ENCODE measurements around the gene OPTC. TPM values are rescaled to one million over a fixed set of nuclear protein-coding genes. Genes with fewer than 3 reads are reported as not detected.

The OPTC gene
- polyA plus RNA-seq, 4 donors: not detected

DNA sequence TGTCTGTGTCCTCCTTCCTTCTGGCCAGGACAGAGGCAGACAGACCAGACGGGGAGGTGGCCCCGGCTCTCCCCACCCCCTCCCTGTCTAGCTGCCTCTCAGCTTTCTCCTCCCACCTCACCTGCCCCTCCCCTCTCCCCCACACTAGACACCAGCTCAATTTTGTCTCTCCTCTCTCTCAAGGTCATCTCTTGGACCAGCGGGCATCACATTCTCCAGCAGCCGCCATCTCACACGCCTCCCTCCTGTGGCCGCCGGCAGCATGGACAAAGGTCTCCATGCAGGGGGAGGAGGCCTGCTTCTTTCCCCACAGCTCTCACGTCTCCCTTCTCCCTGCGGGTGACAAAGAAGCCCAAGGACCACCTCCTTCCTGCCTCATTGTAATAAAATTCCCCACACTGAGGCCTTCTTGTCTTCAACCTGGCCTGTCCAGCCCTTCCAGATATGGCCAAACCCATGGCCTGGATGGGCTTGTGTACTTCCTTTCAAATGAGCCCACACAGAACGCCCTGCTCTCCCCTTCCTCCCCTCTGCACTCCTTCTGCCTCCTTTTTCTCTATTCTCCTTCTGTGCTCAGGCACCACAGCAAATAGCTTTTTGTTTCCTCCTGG lies 14.6 kb downstream of the OPTC start:
- H3K27ac ChIP-seq (ENCODE audit: low read depth in 1 of 3, low read length in 2 of 3): peak overlapping the region in 2 of 3 donors; percentile 8 to 13
- peak; percentile 47 to 67 for DNase-seq
- H3K9me3 ChIP-seq (ENCODE audit: control insufficient read depth in 2 of 2, insufficient read depth in 1 of 2, low read depth in 1 of 2, low read length in 1 of 2): no peaks in the 10 kb centered on the region
- WGBS, 3 donors: 33 to 66% (median 47%) methylated on average over 4 to 10 of the region's 10 CpGs
- H3K4me3 ChIP-seq (ENCODE audit: low read depth in 1 of 3, low read length in 3 of 3): no peak overlapping the region
- H3K36me3 ChIP-seq (ENCODE audit: control insufficient read depth in 3 of 3, insufficient read depth in 2 of 3, low read depth in 1 of 3, low read length in 3 of 3): no peaks in the 10 kb centered on the region
- no peaks in the 10 kb centered on the region for H3K27me3 ChIP-seq (ENCODE audit: control insufficient read depth in 3 of 3, insufficient read depth in 3 of 3, low read length in 3 of 3)
- peaks cover 0 to 30% (median 0%) of the 10 kb centered on the region in 3 donors for H3K4me1 ChIP-seq (ENCODE audit: control insufficient read depth in 3 of 3, insufficient read depth in 2 of 3, low read depth in 1 of 3, low read length in 2 of 3)
- no peak for FAIRE-seq

DNA sequence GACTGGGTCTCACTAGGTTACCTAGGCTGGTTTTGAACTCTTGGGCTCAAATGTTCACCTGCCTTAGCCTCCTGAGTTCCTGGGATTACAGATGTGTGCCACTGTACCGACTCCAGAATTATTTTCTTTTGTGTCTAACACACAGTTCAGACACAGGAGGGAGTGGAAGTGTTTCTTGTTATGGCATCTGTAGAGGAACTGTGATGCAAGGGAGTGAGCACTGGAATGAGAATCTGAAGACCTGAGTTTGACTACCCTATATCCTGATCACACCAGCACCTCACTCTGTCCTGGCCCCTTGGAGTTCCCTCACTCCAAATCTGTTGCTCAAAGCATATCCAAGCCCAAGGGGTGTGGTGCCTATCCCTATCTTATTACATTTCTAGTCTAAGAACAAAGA lies 15.2 kb downstream of the OPTC start:
- WGBS, 3 donors: 45 to 79% (median 53%) methylated on average over 1 of the region's 1 CpG
- DNase-seq (no peak), FAIRE-seq (no peak)
- Histone ChIP-seq H3K4me1 (ENCODE audit: control insufficient read depth in 3 of 3, insufficient read depth in 2 of 3, low read depth in 1 of 3, low read length in 2 of 3) (peaks cover 0 to 36% (median 0%) of the 10 kb centered on the region in 3 donors), H3K4me3 (ENCODE audit: low read depth in 1 of 3, low read length in 3 of 3) (no peak overlapping the region), H3K27me3 (ENCODE audit: control insufficient read depth in 3 of 3, insufficient read depth in 3 of 3, low read length in 3 of 3) (no peaks in the 10 kb centered on the region), H3K9me3 (ENCODE audit: control insufficient read depth in 2 of 2, insufficient read depth in 1 of 2, low read depth in 1 of 2, low read length in 1 of 2) (no peaks in the 10 kb centered on the region), H3K27ac (ENCODE audit: low read depth in 1 of 3, low read length in 2 of 3) (peak overlapping the region in 1 of 3 donors; percentile 8), H3K36me3 (ENCODE audit: control insufficient read depth in 3 of 3, insufficient read depth in 2 of 3, low read depth in 1 of 3, low read length in 3 of 3) (no peaks in the 10 kb centered on the region)

DNA sequence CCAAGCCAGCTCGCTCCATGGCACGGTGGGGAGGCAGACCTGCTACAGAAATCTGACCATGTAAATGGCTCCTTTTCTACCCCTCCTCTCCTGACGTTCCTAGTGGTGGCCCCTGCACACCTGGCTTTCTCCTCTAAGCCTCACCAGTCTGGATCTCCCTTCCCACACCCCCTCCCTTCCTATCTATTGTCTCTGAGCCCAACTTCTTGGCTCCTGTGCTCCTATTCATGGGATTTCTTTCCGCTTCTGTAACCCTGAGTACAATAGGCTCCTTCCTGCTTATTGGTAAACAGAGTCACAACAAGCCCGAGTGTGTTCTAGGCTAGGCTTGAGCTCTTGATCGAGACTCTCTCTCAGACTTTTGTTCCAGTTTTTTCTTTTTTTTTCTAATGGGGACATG lies 17.6 kb downstream of the OPTC start:
- 75 to 78% (median 77%) methylated on average over 6 of the region's 6 CpGs for WGBS, 3 donors
- DNase-seq: no peak
- no peaks in the 10 kb centered on the region for H3K36me3 ChIP-seq (ENCODE audit: control insufficient read depth in 3 of 3, insufficient read depth in 2 of 3, low read depth in 1 of 3, low read length in 3 of 3)
- no peak overlapping the region for H3K27ac ChIP-seq (ENCODE audit: low read depth in 1 of 3, low read length in 2 of 3)
- H3K27me3 ChIP-seq (ENCODE audit: control insufficient read depth in 3 of 3, insufficient read depth in 3 of 3, low read length in 3 of 3): no peaks in the 10 kb centered on the region
- FAIRE-seq: no peak
- peaks cover 0 to 36% (median 0%) of the 10 kb centered on the region in 3 donors for H3K4me1 ChIP-seq (ENCODE audit: control insufficient read depth in 3 of 3, insufficient read depth in 2 of 3, low read depth in 1 of 3, low read length in 2 of 3)
- no peak overlapping the region for H3K4me3 ChIP-seq (ENCODE audit: low read depth in 1 of 3, low read length in 3 of 3)
- H3K9me3 ChIP-seq (ENCODE audit: control insufficient read depth in 2 of 2, insufficient read depth in 1 of 2, low read depth in 1 of 2, low read length in 1 of 2): no peaks in the 10 kb centered on the region

GRCh38 chr1:203511930-203512329 lies 18.0 kb downstream of the OPTC start:
- Histone ChIP-seq H3K36me3 (ENCODE audit: control insufficient read depth in 3 of 3, insufficient read depth in 2 of 3, low read depth in 1 of 3, low read length in 3 of 3) (no peaks in the 10 kb centered on the region), H3K9me3 (ENCODE audit: control insufficient read depth in 2 of 2, insufficient read depth in 1 of 2, low read depth in 1 of 2, low read length in 1 of 2) (no peaks in the 10 kb centered on the region), H3K4me1 (ENCODE audit: control insufficient read depth in 3 of 3, insufficient read depth in 2 of 3, low read depth in 1 of 3, low read length in 2 of 3) (peaks cover 0 to 32% (median 0%) of the 10 kb centered on the region in 3 donors), H3K27me3 (ENCODE audit: control insufficient read depth in 3 of 3, insufficient read depth in 3 of 3, low read length in 3 of 3) (no peaks in the 10 kb centered on the region), H3K27ac (ENCODE audit: low read depth in 1 of 3, low read length in 2 of 3) (no peak overlapping the region), H3K4me3 (ENCODE audit: low read depth in 1 of 3, low read length in 3 of 3) (no peak overlapping the region)
- FAIRE-seq (no peak), DNase-seq (no peak)
- WGBS, 3 donors: 78 to 96% (median 89%) methylated on average over 4 of the region's 4 CpGs

DNA sequence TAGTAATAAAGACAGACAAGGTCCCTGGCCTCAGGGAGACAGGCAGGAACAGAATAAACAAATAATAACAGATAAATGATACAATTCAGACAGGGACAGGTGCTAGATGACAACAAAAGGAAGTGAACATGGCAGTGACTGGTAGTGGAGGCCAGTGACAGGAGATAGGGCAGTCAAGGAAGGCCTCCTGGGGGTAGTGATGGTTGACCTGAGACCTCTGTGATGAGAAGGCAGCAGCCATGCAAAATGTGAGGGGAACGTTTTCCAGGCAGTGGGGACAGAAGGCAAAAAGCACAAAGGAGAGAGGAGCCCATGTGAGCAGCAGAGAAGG lies 18.5 kb downstream of the OPTC start:
- peaks cover 0 to 28% (median 0%) of the 10 kb centered on the region in 3 donors for H3K4me1 ChIP-seq (ENCODE audit: control insufficient read depth in 3 of 3, insufficient read depth in 2 of 3, low read depth in 1 of 3, low read length in 2 of 3)
- WGBS, 3 donors: 11 to 67% (median 60%) methylated on average over 1 of the region's 1 CpG
- H3K4me3 ChIP-seq (ENCODE audit: low read depth in 1 of 3, low read length in 3 of 3): no peak overlapping the region
- DNase-seq: no peak
- H3K27me3 ChIP-seq (ENCODE audit: control insufficient read depth in 3 of 3, insufficient read depth in 3 of 3, low read length in 3 of 3): no peaks in the 10 kb centered on the region
- no peaks in the 10 kb centered on the region for H3K36me3 ChIP-seq (ENCODE audit: control insufficient read depth in 3 of 3, insufficient read depth in 2 of 3, low read depth in 1 of 3, low read length in 3 of 3)
- peak overlapping the region in 2 of 3 donors; percentile 4 to 12 for H3K27ac ChIP-seq (ENCODE audit: low read depth in 1 of 3, low read length in 2 of 3)
- no peaks in the 10 kb centered on the region for H3K9me3 ChIP-seq (ENCODE audit: control insufficient read depth in 2 of 2, insufficient read depth in 1 of 2, low read depth in 1 of 2, low read length in 1 of 2)
- no peak for FAIRE-seq

DNA sequence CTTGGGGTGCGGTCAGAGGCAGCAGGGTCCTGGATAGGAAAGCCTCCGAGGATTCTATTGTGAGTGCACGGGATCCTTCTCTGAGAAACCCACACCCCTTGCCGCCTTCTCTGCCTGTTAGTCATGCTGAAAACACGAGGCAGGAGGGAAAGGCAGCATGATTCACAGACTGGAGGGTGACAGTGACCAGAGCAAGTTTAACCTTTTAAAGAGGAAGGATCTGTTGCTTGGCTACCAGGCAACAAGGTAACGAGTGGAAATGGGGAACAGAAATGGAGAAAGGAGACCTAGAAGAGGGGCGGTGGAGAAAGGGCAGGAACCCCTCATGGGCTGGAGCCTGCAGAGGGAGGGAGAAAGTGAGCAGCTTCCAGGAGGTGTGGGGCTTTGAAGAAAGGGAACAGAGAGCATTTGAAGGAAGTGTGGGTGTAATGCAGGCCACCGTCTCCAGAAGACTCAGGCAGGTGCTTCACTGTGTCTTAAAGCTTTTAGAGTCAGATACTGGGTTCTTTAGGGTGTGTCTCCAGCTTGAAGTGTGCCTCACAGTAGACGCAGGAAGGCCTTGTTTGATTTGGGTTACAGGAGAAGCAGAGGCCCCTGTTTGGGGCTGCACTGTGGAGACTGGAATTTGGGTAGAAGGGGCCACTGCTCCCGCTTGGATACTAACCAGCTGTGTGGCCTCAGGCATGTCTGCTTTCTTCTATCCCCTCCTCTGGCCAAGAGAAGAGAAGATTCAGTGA lies 19.1 kb downstream of the OPTC start:
- H3K4me3 ChIP-seq (ENCODE audit: low read depth in 1 of 3, low read length in 3 of 3): no peak overlapping the region
- H3K4me1 ChIP-seq (ENCODE audit: control insufficient read depth in 3 of 3, insufficient read depth in 2 of 3, low read depth in 1 of 3, low read length in 2 of 3): peaks cover 0 to 24% (median 0%) of the 10 kb centered on the region in 3 donors
- no peak for FAIRE-seq
- no peaks in the 10 kb centered on the region for H3K9me3 ChIP-seq (ENCODE audit: control insufficient read depth in 2 of 2, insufficient read depth in 1 of 2, low read depth in 1 of 2, low read length in 1 of 2)
- no peaks in the 10 kb centered on the region for H3K27me3 ChIP-seq (ENCODE audit: control insufficient read depth in 3 of 3, insufficient read depth in 3 of 3, low read length in 3 of 3)
- no peak for DNase-seq
- no peaks in the 10 kb centered on the region for H3K36me3 ChIP-seq (ENCODE audit: control insufficient read depth in 3 of 3, insufficient read depth in 2 of 3, low read depth in 1 of 3, low read length in 3 of 3)
- peak overlapping the region in 1 of 3 donors; percentile 10 for H3K27ac ChIP-seq (ENCODE audit: low read depth in 1 of 3, low read length in 2 of 3)
- 46 to 54% (median 49%) methylated on average over 10 of the region's 10 CpGs for WGBS, 3 donors

GRCh38 chr1:203513585-203514031 lies 19.7 kb downstream of the OPTC start:
- Histone ChIP-seq H3K4me3 (ENCODE audit: low read depth in 1 of 3, low read length in 3 of 3) (no peak overlapping the region), H3K27me3 (ENCODE audit: control insufficient read depth in 3 of 3, insufficient read depth in 3 of 3, low read length in 3 of 3) (no peaks in the 10 kb centered on the region), H3K4me1 (ENCODE audit: control insufficient read depth in 3 of 3, insufficient read depth in 2 of 3, low read depth in 1 of 3, low read length in 2 of 3) (peaks cover 0 to 20% (median 0%) of the 10 kb centered on the region in 3 donors), H3K27ac (ENCODE audit: low read depth in 1 of 3, low read length in 2 of 3) (peak overlapping the region in 1 of 3 donors; percentile 22), H3K9me3 (ENCODE audit: control insufficient read depth in 2 of 2, insufficient read depth in 1 of 2, low read depth in 1 of 2, low read length in 1 of 2) (no peaks in the 10 kb centered on the region), H3K36me3 (ENCODE audit: control insufficient read depth in 3 of 3, insufficient read depth in 2 of 3, low read depth in 1 of 3, low read length in 3 of 3) (no peaks in the 10 kb centered on the region)
- 86 to 93% (median 86%) methylated on average over 9 of the region's 9 CpGs for WGBS, 3 donors
- DNase-seq (no peak), FAIRE-seq (no peak)

DNA sequence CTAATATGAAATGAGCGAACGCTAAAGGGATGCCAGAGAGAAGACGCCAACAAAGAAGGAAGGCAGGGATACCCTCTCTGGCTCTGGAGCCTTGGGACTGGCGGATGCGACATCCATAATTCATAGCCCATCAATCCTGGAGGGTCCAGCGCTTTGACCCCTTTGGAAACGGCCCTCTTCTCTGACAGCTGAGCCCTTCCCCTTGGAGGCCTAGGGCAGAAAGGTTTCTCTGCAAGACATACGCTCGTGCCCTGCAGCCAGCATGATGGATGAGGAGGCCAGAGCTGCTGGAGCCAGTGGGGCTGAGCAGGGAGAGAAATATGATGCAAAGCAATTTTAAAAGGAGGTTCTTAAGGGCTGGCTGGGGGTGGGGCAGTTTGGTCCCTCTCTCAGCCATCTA lies 22.2 kb downstream of the OPTC start:
- 93 to 97% (median 95%) methylated on average over 9 of the region's 9 CpGs for WGBS, 3 donors
- no peak for FAIRE-seq

More for the DNA sequence above, 22.2 kb downstream of the OPTC start:
- H3K27ac ChIP-seq (ENCODE audit: low read depth in 1 of 3, low read length in 2 of 3): no peak overlapping the region
- H3K9me3 ChIP-seq (ENCODE audit: control insufficient read depth in 2 of 2, insufficient read depth in 1 of 2, low read depth in 1 of 2, low read length in 1 of 2): no peaks in the 10 kb centered on the region
- H3K4me3 ChIP-seq (ENCODE audit: low read depth in 1 of 3, low read length in 3 of 3): no peak overlapping the region
- peaks cover 2 to 34% (median 2%) of the 10 kb centered on the region in 3 donors for H3K4me1 ChIP-seq (ENCODE audit: control insufficient read depth in 3 of 3, insufficient read depth in 2 of 3, low read depth in 1 of 3, low read length in 2 of 3)
- H3K27me3 ChIP-seq (ENCODE audit: control insufficient read depth in 3 of 3, insufficient read depth in 3 of 3, low read length in 3 of 3): no peaks in the 10 kb centered on the region
- DNase-seq: no peak
- no peaks in the 10 kb centered on the region for H3K36me3 ChIP-seq (ENCODE audit: control insufficient read depth in 3 of 3, insufficient read depth in 2 of 3, low read depth in 1 of 3, low read length in 3 of 3)

All from small intestine (tissue), 7 donors.